ENCODE measurements around the gene XAB2. TPM values are rescaled to one million over a fixed set of nuclear protein-coding genes. Genes with fewer than 3 reads are reported as not detected.

Gene XAB2
- total RNA-seq, 1 donor from 2014 or later = 43.9 TPM

DNA sequence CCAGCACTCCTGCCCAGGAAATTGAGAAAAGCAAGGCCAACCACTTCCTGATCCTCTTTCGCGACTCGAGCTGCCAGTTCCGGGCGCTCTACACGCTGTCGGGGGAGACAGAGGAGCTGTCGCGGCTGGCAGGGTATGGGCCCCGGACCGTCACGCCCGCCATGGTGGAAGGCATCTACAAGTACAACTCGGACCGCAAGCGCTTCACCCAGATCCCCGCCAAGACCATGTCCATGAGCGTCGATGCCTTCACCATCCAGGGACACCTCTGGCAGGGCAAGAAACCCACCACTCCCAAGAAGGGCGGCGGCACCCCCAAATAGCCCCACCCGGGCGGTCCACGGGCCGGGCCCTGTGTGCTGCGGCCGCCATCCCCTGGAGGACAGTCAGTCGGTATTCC lies 11.6 kb downstream of the XAB2 start:
- DNase-seq (ENCODE audit: low spot score in 2 of 2, unreplicated experiment in 2 of 2) = no peak
- Mint-ChIP-seq H3K4me3 (no peak overlapping the region), H3K4me1 (peaks cover 8% of the 10 kb centered on the region), H3K9me3 (no peaks in the 10 kb centered on the region), H3K27me3 (ENCODE audit: low read depth) (no peaks in the 10 kb centered on the region), H3K36me3 (peaks cover 23% of the 10 kb centered on the region), H3K27ac (no peak overlapping the region)
- TF ChIP-seq, protein P1, sequence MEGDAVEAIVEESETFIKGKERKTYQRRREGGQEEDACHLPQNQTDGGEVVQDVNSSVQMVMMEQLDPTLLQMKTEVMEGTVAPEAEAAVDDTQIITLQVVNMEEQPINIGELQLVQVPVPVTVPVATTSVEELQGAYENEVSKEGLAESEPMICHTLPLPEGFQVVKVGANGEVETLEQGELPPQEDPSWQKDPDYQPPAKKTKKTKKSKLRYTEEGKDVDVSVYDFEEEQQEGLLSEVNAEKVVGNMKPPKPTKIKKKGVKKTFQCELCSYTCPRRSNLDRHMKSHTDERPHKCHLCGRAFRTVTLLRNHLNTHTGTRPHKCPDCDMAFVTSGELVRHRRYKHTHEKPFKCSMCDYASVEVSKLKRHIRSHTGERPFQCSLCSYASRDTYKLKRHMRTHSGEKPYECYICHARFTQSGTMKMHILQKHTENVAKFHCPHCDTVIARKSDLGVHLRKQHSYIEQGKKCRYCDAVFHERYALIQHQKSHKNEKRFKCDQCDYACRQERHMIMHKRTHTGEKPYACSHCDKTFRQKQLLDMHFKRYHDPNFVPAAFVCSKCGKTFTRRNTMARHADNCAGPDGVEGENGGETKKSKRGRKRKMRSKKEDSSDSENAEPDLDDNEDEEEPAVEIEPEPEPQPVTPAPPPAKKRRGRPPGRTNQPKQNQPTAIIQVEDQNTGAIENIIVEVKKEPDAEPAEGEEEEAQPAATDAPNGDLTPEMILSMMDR (IDR thresholded peaks at IDR 0.05; ENCODE audit: unreplicated experiment) = no peak

DNA sequence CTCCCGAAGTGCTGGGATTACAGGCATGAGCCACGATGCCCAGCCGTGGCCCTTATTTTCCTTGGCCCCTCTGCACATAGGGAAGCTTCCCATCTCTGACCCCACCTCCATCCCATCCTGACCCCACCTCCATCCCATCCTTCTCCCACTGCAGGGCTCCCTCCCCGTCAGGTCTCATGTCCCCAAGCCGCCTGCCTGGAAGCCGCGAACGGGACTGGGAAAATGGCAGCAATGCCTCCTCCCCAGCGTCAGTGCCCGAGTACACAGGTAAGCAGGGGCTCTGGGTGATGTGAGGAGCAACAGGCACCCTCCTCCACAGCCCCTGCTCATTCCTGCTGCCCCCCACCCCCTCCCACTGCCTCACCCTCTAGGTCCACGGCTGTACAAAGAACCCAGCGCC lies 12.2 kb downstream of the XAB2 start:
- TF ChIP-seq, protein P1 (IDR thresholded peaks at IDR 0.05; ENCODE audit: unreplicated experiment) = no peak

DNA sequence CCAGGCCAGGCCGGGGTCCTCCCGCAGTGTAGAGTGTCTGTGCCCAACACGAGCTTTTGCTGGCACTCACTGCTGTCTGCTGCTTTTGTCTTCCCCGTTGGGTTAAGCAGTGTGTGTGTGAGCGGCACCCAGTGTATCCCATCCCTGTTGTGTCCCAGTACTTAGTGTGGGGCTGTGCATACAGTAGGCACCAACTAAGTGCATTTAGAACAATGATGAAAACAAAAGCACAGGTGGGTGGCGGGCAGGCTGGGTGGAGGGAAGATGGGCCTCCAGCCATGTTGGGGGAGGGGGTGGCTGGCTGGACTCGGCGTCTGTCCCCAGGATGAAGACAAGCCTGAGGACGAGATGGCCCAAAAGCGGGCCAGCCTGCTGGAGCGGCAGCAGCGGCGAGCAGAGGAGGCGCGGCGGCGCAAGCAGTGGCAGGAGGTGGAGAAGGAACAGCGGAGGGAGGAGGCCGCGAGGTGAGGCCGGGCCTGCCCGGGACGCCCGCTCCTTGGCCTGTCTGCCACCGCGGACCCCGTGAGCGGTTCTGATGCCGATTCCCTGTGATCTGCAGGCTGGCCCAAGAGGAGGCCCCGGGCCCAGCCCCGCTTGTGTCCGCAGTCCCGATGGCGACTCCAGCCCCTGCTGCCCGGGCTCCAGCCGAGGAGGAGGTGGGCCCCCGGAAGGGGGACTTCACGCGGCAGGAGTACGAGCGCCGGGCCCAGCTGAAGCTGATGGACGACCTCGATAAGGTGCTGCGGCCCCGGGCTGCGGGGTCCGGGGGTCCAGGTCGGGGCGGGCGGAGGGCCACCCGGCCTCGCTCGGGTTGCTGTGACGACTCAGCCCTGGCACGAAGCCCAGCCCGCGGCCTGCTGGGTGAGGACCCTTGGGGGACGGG lies 14.2 kb downstream of the XAB2 start:
- Mint-ChIP-seq H3K27ac (no peak overlapping the region), H3K36me3 (peaks cover 12% of the 10 kb centered on the region), H3K9me3 (no peaks in the 10 kb centered on the region), H3K27me3 (ENCODE audit: low read depth) (no peaks in the 10 kb centered on the region), H3K4me3 (no peak overlapping the region), H3K4me1 (peaks cover 8% of the 10 kb centered on the region)
- no peak for DNase-seq (ENCODE audit: low spot score in 2 of 2, unreplicated experiment in 2 of 2)
- TF ChIP-seq, protein P1 (IDR thresholded peaks at IDR 0.05; ENCODE audit: unreplicated experiment) = no peak

More for the DNA sequence above, 12.2 kb downstream of the XAB2 start:
- Mint-ChIP-seq H3K9me3 (no peaks in the 10 kb centered on the region), H3K4me1 (peaks cover 8% of the 10 kb centered on the region), H3K27ac (no peak overlapping the region), H3K27me3 (ENCODE audit: low read depth) (no peaks in the 10 kb centered on the region), H3K4me3 (no peak overlapping the region), H3K36me3 (peaks cover 21% of the 10 kb centered on the region)
- DNase-seq (ENCODE audit: low spot score in 2 of 2, unreplicated experiment in 2 of 2) = no peak

DNA sequence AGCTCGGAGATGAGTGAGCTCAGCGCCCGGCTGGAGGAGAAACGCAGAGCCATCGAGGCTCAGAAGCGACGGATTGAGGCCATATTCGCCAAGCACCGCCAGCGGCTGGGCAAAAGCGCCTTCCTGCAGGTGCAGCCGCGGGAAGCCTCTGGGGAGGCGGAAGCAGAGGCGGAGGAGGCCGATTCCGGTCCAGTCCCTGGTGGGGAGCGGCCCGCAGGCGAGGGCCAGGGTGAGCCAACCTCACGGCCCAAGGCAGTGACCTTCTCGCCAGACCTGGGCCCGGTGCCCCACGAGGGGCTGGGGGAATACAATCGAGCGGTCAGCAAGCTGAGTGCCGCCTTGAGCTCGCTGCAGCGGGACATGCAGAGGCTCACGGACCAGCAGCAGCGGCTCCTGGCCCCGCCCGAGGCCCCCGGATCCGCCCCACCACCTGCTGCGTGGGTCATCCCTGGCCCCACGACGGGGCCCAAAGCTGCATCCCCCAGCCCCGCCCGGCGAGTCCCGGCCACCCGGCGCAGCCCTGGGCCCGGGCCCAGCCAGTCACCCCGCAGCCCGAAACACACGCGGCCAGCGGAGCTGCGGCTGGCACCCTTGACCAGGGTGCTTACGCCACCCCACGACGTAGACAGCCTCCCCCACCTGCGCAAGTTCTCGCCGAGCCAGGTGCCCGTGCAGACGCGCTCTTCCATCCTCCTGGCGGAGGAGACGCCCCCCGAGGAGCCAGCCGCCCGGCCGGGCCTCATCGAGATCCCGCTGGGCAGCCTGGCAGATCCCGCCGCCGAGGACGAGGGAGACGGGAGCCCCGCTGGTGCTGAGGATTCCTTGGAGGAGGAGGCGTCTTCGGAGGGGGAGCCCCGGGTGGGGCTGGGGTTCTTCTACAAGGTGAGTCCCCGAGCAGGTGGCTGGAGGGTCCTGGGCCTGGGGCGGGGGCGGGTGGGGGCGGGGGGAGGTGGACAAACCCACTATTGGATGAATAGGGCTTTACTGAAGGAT lies 16.8 kb downstream of the XAB2 start:
- H3K36me3 Mint-ChIP-seq = peaks cover 13% of the 10 kb centered on the region
- no peaks in the 10 kb centered on the region for H3K4me1 Mint-ChIP-seq
- H3K27ac Mint-ChIP-seq = no peak overlapping the region
- DNase-seq (ENCODE audit: low spot score in 2 of 2, unreplicated experiment in 2 of 2) = no peak
- no peaks in the 10 kb centered on the region for H3K9me3 Mint-ChIP-seq
- no peak overlapping the region for H3K4me3 Mint-ChIP-seq
- TF ChIP-seq, protein P1 (IDR thresholded peaks at IDR 0.05; ENCODE audit: unreplicated experiment) = no peak
- no peaks in the 10 kb centered on the region for H3K27me3 Mint-ChIP-seq (ENCODE audit: low read depth)

DNA sequence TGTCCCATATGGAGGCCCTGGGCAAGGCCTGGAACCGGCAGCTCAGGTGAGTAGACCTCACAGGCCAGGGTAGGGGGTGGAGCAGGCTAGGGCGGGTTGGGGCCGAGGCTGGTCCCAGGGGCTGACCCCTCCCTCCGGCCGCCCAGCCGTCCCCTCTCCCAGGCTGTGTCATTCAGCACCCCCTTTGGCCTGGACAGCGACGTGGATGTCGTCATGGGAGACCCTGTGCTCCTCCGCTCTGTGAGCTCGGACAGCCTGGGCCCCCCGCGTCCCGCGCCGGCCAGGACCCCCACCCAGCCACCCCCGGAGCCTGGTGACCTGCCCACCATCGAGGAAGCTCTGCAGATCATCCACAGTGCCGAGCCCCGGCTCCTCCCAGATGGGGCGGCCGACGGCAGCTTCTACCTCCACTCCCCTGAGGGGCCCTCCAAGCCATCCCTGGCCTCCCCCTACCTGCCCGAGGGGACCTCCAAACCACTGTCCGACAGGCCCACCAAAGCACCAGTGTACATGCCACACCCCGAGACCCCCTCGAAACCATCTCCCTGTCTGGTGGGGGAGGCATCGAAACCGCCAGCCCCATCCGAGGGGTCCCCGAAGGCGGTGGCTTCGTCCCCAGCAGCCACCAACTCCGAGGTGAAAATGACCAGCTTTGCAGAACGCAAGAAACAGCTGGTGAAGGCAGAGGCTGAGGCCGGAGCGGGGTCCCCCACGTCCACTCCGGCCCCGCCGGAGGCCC lies 17.6 kb downstream of the XAB2 start:
- Mint-ChIP-seq H3K9me3 (no peaks in the 10 kb centered on the region), H3K27ac (no peak overlapping the region), H3K36me3 (peaks cover 15% of the 10 kb centered on the region), H3K4me1 (no peaks in the 10 kb centered on the region), H3K4me3 (no peak overlapping the region), H3K27me3 (ENCODE audit: low read depth) (no peaks in the 10 kb centered on the region)
- no peak for DNase-seq (ENCODE audit: low spot score in 2 of 2, unreplicated experiment in 2 of 2)
- TF ChIP-seq, protein P1 (IDR thresholded peaks at IDR 0.05; ENCODE audit: unreplicated experiment) = no peak
